Measurements from ENCODE around the gene PPP1R12B.

Gene PPP1R12B

GRCh38 chr1:202586871-202587270, 238.4 kb downstream of the PPP1R12B start:
- H4K20me1 ChIP-seq (ENCODE audit: insufficient read depth, low read length): no peaks in the 10 kb centered on the region
- DNase-seq: no peak
- no peak for ATAC-seq (ENCODE audit: insufficient read depth, low read depth)
- no peaks in the 10 kb centered on the region for H3K9me3 ChIP-seq (ENCODE audit: insufficient read depth, low read length, severe bottlenecking)
- no peaks in the 10 kb centered on the region for H3K4me1 ChIP-seq (ENCODE audit: insufficient read depth, low read length)
- H3K27me3 ChIP-seq (ENCODE audit: insufficient read depth, low read length, poor library complexity): no peaks in the 10 kb centered on the region
- TF ChIP-seq CTCF (IDR thresholded peaks at IDR 0.05; ENCODE audit: borderline replicate concordance, extremely low read depth, low read length, poor library complexity, severe bottlenecking) (no peak), EZH2 (IDR thresholded peaks at IDR 0.05; ENCODE audit: borderline replicate concordance, low read depth, low read length, severe bottlenecking) (no peak)
- H3K79me2 ChIP-seq (ENCODE audit: insufficient read depth, low read length): no peaks in the 10 kb centered on the region
- no peak overlapping the region for H2AFZ ChIP-seq (ENCODE audit: low read depth, low read length)
- no peak overlapping the region for H3K27ac ChIP-seq (ENCODE audit: low read length)
- H3K9ac ChIP-seq (ENCODE audit: low read depth, low read length): no peak overlapping the region
- H3K4me2 ChIP-seq (ENCODE audit: insufficient read depth, low read length): no peak overlapping the region
- H3K4me3 ChIP-seq (ENCODE audit: low read depth in 1 of 2, low read length in 2 of 2): no peak overlapping the region
- H3K36me3 ChIP-seq (ENCODE audit: insufficient read depth, low read length): peaks cover 3% of the 10 kb centered on the region; the same call in 1 of the 2 replicates

GRCh38 chr1:202587859-202588485, 239.5 kb downstream of the PPP1R12B start:
- Histone ChIP-seq H3K27ac (ENCODE audit: low read length) (no peak overlapping the region), H3K4me1 (ENCODE audit: insufficient read depth, low read length) (no peaks in the 10 kb centered on the region), H4K20me1 (ENCODE audit: insufficient read depth, low read length) (no peaks in the 10 kb centered on the region), H3K27me3 (ENCODE audit: insufficient read depth, low read length, poor library complexity) (no peaks in the 10 kb centered on the region), H2AFZ (ENCODE audit: low read depth, low read length) (no peak overlapping the region), H3K9ac (ENCODE audit: low read depth, low read length) (no peak overlapping the region), H3K9me3 (ENCODE audit: insufficient read depth, low read length, severe bottlenecking) (no peaks in the 10 kb centered on the region), H3K4me2 (ENCODE audit: insufficient read depth, low read length) (no peak overlapping the region), H3K4me3 (ENCODE audit: low read depth in 1 of 2, low read length in 2 of 2) (no peak overlapping the region), H3K79me2 (ENCODE audit: insufficient read depth, low read length) (no peaks in the 10 kb centered on the region), H3K36me3 (ENCODE audit: insufficient read depth, low read length) (no peaks in the 10 kb centered on the region)
- ATAC-seq (ENCODE audit: insufficient read depth, low read depth) (no peak), DNase-seq (no peak)
- TF ChIP-seq CTCF (IDR thresholded peaks at IDR 0.05; ENCODE audit: borderline replicate concordance, extremely low read depth, low read length, poor library complexity, severe bottlenecking): no peak
- no peak for TF ChIP-seq EZH2 (IDR thresholded peaks at IDR 0.05; ENCODE audit: borderline replicate concordance, low read depth, low read length, severe bottlenecking)

GRCh38 chr1:202588503-202589189, 240.1 kb downstream of the PPP1R12B start:
- Histone ChIP-seq H3K4me1 (ENCODE audit: insufficient read depth, low read length) (no peaks in the 10 kb centered on the region), H3K4me3 (ENCODE audit: low read depth in 1 of 2, low read length in 2 of 2) (no peak overlapping the region), H3K27me3 (ENCODE audit: insufficient read depth, low read length, poor library complexity) (no peaks in the 10 kb centered on the region), H3K79me2 (ENCODE audit: insufficient read depth, low read length) (no peaks in the 10 kb centered on the region), H4K20me1 (ENCODE audit: insufficient read depth, low read length) (no peaks in the 10 kb centered on the region), H3K36me3 (ENCODE audit: insufficient read depth, low read length) (no peaks in the 10 kb centered on the region), H2AFZ (ENCODE audit: low read depth, low read length) (no peak overlapping the region), H3K9ac (ENCODE audit: low read depth, low read length) (no peak overlapping the region), H3K9me3 (ENCODE audit: insufficient read depth, low read length, severe bottlenecking) (no peaks in the 10 kb centered on the region), H3K4me2 (ENCODE audit: insufficient read depth, low read length) (no peak overlapping the region), H3K27ac (ENCODE audit: low read length) (no peak overlapping the region)
- TF ChIP-seq EZH2 (IDR thresholded peaks at IDR 0.05; ENCODE audit: borderline replicate concordance, low read depth, low read length, severe bottlenecking): no peak
- no peak for TF ChIP-seq CTCF (IDR thresholded peaks at IDR 0.05; ENCODE audit: borderline replicate concordance, extremely low read depth, low read length, poor library complexity, severe bottlenecking)
- ATAC-seq (ENCODE audit: insufficient read depth, low read depth) (no peak), DNase-seq (no peak)
